Measurements from ENCODE around the gene OSBPL3. TPM values are rescaled to one million over a fixed set of nuclear protein-coding genes. Genes with fewer than 3 reads are reported as not detected.

The OSBPL3 gene
- total RNA-seq, 1 experiment from 2014 or later: 45.1 TPM

- peak overlapping the region; percentile 94 for H3K27ac Mint-ChIP-seq (ENCODE audit: unreplicated experiment)
- H3K36me3 Mint-ChIP-seq (ENCODE audit: insufficient read depth, unreplicated experiment): peaks cover 35% of the 10 kb centered on the region
- H3K4me1 Mint-ChIP-seq (ENCODE audit: low read depth, unreplicated experiment): peaks cover 38% of the 10 kb centered on the region
- H3K4me3 Mint-ChIP-seq (ENCODE audit: unreplicated experiment): peak overlapping the region; percentile 62
- no TSS peak for BruUV-seq (replicated peaks)
- H3K9me3 ChIP-seq: no peaks in the 10 kb centered on the region
- peaks cover 69% of the 10 kb centered on the region for H3K4me1 ChIP-seq
- DNase-seq: no peak
- CTCF ChIA-PET: interaction anchor here (0.8 to 2.9 kb wide), 3 partner anchors 15 to 266 kb away, joined by 3 to 14 read pairs (median 3); no protein-coding TSS in a partner anchor
- no peaks in the 10 kb centered on the region for H3K27me3 ChIP-seq (replicated peaks; ENCODE audit: control insufficient read depth, insufficient read depth, low read length)
- no peak overlapping the region for H3K4me3 ChIP-seq (ENCODE audit: low read depth, low read length)
- no peaks in the 10 kb centered on the region for H3K27me3 Mint-ChIP-seq (ENCODE audit: insufficient read depth, unreplicated experiment)
- intact Hi-C loops (cut with micrococcal nuclease; ENCODE audit: unreplicated experiment): no loop called here
- TF ChIP-seq CTCF (IDR thresholded peaks at IDR 0.05; ENCODE audit: insufficient read depth in 1 of 2, low read depth in 1 of 2, low read length in 1 of 2, severe bottlenecking in 1 of 2, unreplicated experiment in 1 of 2): no peak
- no peaks in the 10 kb centered on the region for H3K9me3 Mint-ChIP-seq (ENCODE audit: unreplicated experiment)
- POLR2A ChIA-PET: interaction anchor here (1.1 kb wide), 1 partner anchor 243 kb away, joined by 3 read pairs; no protein-coding TSS in a partner anchor
- H3K36me3 ChIP-seq (ENCODE audit: control insufficient read depth, insufficient read depth, low read length): no peaks in the 10 kb centered on the region
These were observed 153.0 kb downstream of the OSBPL3 start for GRCh38 chr7:24827027-24827426.

GRCh38 chr7:24826662-24827020 lies 153.3 kb downstream of the OSBPL3 start:
- Histone ChIP-seq H3K9me3 (no peaks in the 10 kb centered on the region), H3K4me3 (ENCODE audit: low read depth, low read length) (no peak overlapping the region), H3K27me3 (replicated peaks; ENCODE audit: control insufficient read depth, insufficient read depth, low read length) (no peaks in the 10 kb centered on the region), H3K4me1 (peaks cover 72% of the 10 kb centered on the region), H3K36me3 (ENCODE audit: control insufficient read depth, insufficient read depth, low read length) (no peaks in the 10 kb centered on the region)
- H3K9me3 Mint-ChIP-seq (ENCODE audit: unreplicated experiment): no peaks in the 10 kb centered on the region
- ChIA-PET CTCF (interaction anchor here (0.8 to 2.9 kb wide), 4 partner anchors 14 to 267 kb away, joined by 3 to 14 read pairs (median 4); partner anchors contain the start of gene OSBPL3), POLR2A (interaction anchor here (1.1 kb wide), 1 partner anchor 243 kb away, joined by 3 read pairs; no protein-coding TSS in a partner anchor)
- peaks cover 38% of the 10 kb centered on the region for H3K4me1 Mint-ChIP-seq (ENCODE audit: low read depth, unreplicated experiment)
- TSS peak; percentile 88 for BruUV-seq (replicated peaks)
- H3K36me3 Mint-ChIP-seq (ENCODE audit: insufficient read depth, unreplicated experiment): peaks cover 35% of the 10 kb centered on the region
- peak overlapping the region; percentile 94 for H3K27ac Mint-ChIP-seq (ENCODE audit: unreplicated experiment)
- intact Hi-C loops (cut with micrococcal nuclease; ENCODE audit: unreplicated experiment): loop anchor here (1.0 kb wide), 1 partner anchor 12 kb away; no protein-coding TSS in a partner anchor
- H3K4me3 Mint-ChIP-seq (ENCODE audit: unreplicated experiment): peak overlapping the region; percentile 62
- TF ChIP-seq CTCF (IDR thresholded peaks at IDR 0.05; ENCODE audit: insufficient read depth in 1 of 2, low read depth in 1 of 2, low read length in 1 of 2, severe bottlenecking in 1 of 2, unreplicated experiment in 1 of 2): no peak
- no peak for DNase-seq
- no peaks in the 10 kb centered on the region for H3K27me3 Mint-ChIP-seq (ENCODE audit: insufficient read depth, unreplicated experiment)

- H3K4me3 Mint-ChIP-seq (ENCODE audit: unreplicated experiment): peak overlapping the region; percentile 62
These were observed 153.9 kb downstream of the OSBPL3 start for GRCh38 chr7:24825931-24826661.

More at GRCh38 chr7:24825931-24826661, 153.9 kb downstream of the OSBPL3 start:
- no peaks in the 10 kb centered on the region for H3K9me3 ChIP-seq
- no peak overlapping the region for H3K4me3 ChIP-seq (ENCODE audit: low read depth, low read length)
- POLR2A ChIA-PET: interaction anchor here (1.0 to 1.1 kb wide), 2 partner anchors 244 to 299 kb away, joined by 3 to 4 read pairs; partner anchors contain the start of gene CYCS
- peaks cover 37% of the 10 kb centered on the region for H3K36me3 Mint-ChIP-seq (ENCODE audit: insufficient read depth, unreplicated experiment)
- DNase-seq: peak; percentile 80 to 92
- H3K36me3 ChIP-seq (ENCODE audit: control insufficient read depth, insufficient read depth, low read length): no peaks in the 10 kb centered on the region
- TSS peak; percentile 82 for BruUV-seq (replicated peaks)
- peaks cover 76% of the 10 kb centered on the region for H3K4me1 ChIP-seq
- H3K27ac Mint-ChIP-seq (ENCODE audit: unreplicated experiment): peak overlapping the region; percentile 94
- intact Hi-C loops (cut with micrococcal nuclease; ENCODE audit: unreplicated experiment): loop anchor here (1.0 kb wide), 1 partner anchor 12 kb away; no protein-coding TSS in a partner anchor
- no peaks in the 10 kb centered on the region for H3K9me3 Mint-ChIP-seq (ENCODE audit: unreplicated experiment)
- H3K27me3 ChIP-seq (replicated peaks; ENCODE audit: control insufficient read depth, insufficient read depth, low read length): no peaks in the 10 kb centered on the region
- TF ChIP-seq CTCF (IDR thresholded peaks at IDR 0.05; ENCODE audit: insufficient read depth in 1 of 2, low read depth in 1 of 2, low read length in 1 of 2, severe bottlenecking in 1 of 2, unreplicated experiment in 1 of 2): no peak
- CTCF ChIA-PET: interaction anchor here (0.9 to 2.9 kb wide), 3 partner anchors 14 to 267 kb away, joined by 3 to 14 read pairs (median 5); partner anchors contain the start of gene OSBPL3
- peaks cover 43% of the 10 kb centered on the region for H3K4me1 Mint-ChIP-seq (ENCODE audit: low read depth, unreplicated experiment)
- H3K27me3 Mint-ChIP-seq (ENCODE audit: insufficient read depth, unreplicated experiment): no peaks in the 10 kb centered on the region
